GM19043 (cell line): ENCODE measurements around the gene ZBTB37.
"Not testable (repeated sequence)": the region's sequence is repeated elsewhere in the genome, so short reads cannot be mapped to it uniquely, and the experiment has no call there.

Experiments used
- ATAC-seq: cut with Tn5 transposase; IDR thresholded peaks from one replicate; pipeline ENCODE4 v1.9.1; 2021; ENCODE audit warnings: low read depth; ENCODE audit not compliant: unreplicated experiment

Gene ZBTB37

GRCh38 chr1:173903827-173904531, 35.8 kb downstream of the ZBTB37 start:
- no peak for ATAC-seq

- ATAC-seq, result no peak
Observed at GRCh38 chr1:173913111-173913510, 44.9 kb downstream of the ZBTB37 start.

GRCh38 chr1:173914366-173914871, 46.2 kb downstream of the ZBTB37 start:
- no peak for ATAC-seq

- no peak for ATAC-seq
Observed at GRCh38 chr1:173915596-173915995, 47.4 kb downstream of the ZBTB37 start.

- ATAC-seq, result no peak
Observed at GRCh38 chr1:173916667-173917066, 48.5 kb downstream of the ZBTB37 start.

- no peak for ATAC-seq
Observed at GRCh38 chr1:173917149-173917548, 49.0 kb downstream of the ZBTB37 start, which contains the start of gene SERPINC1. Gene SERPINC1 (minus strand): TSS chr1:173917327. CDS start chr1:173917259, 68 bp downstream.

GRCh38 chr1:173917635-173918493, 49.7 kb downstream of the ZBTB37 start:
- no peak for ATAC-seq

- ATAC-seq, result no peak
Observed at GRCh38 chr1:173920861-173921260, 52.7 kb downstream of the ZBTB37 start.

- ATAC-seq, result no peak
Observed at GRCh38 chr1:173925306-173926242, 57.4 kb downstream of the ZBTB37 start.

- not testable (repeated sequence) for ATAC-seq
Observed at GRCh38 chr1:173930541-173930940, 62.4 kb downstream of the ZBTB37 start.

- ATAC-seq, result no peak
Observed at GRCh38 chr1:173934440-173934839, 66.3 kb downstream of the ZBTB37 start.

- ATAC-seq, result no peak
Observed at GRCh38 chr1:173937062-173937461, 68.9 kb downstream of the ZBTB37 start.

- no peak for ATAC-seq
Observed at GRCh38 chr1:173946380-173946921, 78.3 kb downstream of the ZBTB37 start.

- no peak for ATAC-seq
Observed at GRCh38 chr1:173948594-173948993, 80.4 kb downstream of the ZBTB37 start.
